ENCODE data around the gene PRF1. TPM values are rescaled to one million over a fixed set of nuclear protein-coding genes. Genes with fewer than 3 reads are reported as not detected.

PRF1 gene
- total and polyA plus RNA-seq, 10 donors: 6.6 to 79.6 (median 54.6) TPM

DNA sequence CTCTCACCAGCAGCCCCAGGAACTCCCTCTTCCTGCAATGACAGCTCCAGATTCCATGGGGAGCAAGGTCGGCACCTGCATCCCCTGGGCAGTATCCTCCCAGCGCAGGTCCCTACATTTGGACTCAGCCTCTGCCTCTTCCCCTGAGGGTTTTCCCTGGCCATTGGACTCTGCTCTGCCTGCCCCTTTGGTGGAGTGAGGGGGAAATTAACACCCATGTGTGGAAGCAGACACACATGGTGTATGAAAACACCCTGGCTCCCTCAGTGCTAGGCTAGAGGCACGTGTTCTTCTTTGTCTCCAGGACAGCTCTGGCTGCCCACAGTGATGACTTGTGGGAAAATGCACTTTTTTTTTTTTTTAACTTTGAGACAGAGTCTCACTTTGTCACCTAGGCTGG, 8.4 kb downstream of the PRF1 start:
- Histone ChIP-seq H3K9me3 (no peaks in the 10 kb centered on the region), H3K27ac (no peak overlapping the region), H3K4me1 (peaks cover 0 to 34% (median 8%) of the 10 kb centered on the region in 6 donors), H3K27me3 (replicated peaks in 1 of 7) (no peaks in the 10 kb centered on the region), H3K4me3 (no peak overlapping the region), H3K36me3 (peaks cover 0 to 26% (median 0%) of the 10 kb centered on the region in 6 donors)
- WGBS, 5 donors: 72 to 80% (median 77%) methylated on average over 3 of the region's 3 CpGs
- intact Hi-C loops (cut with DNase I; ENCODE audit: low total_unique reads): no loop called here
- TF ChIP-seq POLR2AphosphoS5 (IDR thresholded peaks at IDR 0.05) (no peak), POLR2A (IDR thresholded peaks at IDR 0.05) (no peak)
- TF ChIP-seq, protein P1, sequence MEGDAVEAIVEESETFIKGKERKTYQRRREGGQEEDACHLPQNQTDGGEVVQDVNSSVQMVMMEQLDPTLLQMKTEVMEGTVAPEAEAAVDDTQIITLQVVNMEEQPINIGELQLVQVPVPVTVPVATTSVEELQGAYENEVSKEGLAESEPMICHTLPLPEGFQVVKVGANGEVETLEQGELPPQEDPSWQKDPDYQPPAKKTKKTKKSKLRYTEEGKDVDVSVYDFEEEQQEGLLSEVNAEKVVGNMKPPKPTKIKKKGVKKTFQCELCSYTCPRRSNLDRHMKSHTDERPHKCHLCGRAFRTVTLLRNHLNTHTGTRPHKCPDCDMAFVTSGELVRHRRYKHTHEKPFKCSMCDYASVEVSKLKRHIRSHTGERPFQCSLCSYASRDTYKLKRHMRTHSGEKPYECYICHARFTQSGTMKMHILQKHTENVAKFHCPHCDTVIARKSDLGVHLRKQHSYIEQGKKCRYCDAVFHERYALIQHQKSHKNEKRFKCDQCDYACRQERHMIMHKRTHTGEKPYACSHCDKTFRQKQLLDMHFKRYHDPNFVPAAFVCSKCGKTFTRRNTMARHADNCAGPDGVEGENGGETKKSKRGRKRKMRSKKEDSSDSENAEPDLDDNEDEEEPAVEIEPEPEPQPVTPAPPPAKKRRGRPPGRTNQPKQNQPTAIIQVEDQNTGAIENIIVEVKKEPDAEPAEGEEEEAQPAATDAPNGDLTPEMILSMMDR (IDR thresholded peaks at IDR 0.05 in 8 of 11, conservative IDR thresholded peaks at IDR 0.05 in 3 of 11): no peak
- DNase-seq: no peak

DNA sequence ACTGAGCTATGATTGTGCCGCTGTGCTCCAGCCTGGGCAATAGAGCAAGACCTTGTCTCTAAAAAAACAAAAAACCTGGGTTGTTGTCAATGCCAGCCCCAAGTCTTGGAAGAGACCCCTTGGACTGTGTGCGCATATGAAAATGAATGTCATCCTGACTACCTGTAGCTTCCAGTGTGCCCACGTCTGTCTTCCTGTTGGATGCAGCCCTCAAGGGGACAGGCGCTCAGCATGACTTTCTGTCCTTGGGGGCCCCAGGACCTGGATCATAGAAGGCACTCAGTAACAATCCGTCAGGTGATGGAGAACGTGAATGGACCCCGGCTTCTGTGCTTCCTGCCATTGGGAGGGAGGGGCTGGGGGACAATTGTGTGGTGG, 9.0 kb downstream of the PRF1 start:
- Histone ChIP-seq H3K36me3 (peaks cover 0 to 19% (median 0%) of the 10 kb centered on the region in 6 donors), H3K27me3 (replicated peaks in 1 of 7) (no peaks in the 10 kb centered on the region), H3K4me3 (no peak overlapping the region), H3K4me1 (peaks cover 0 to 29% (median 8%) of the 10 kb centered on the region in 6 donors), H3K9me3 (no peaks in the 10 kb centered on the region), H3K27ac (no peak overlapping the region)
- intact Hi-C loops (cut with DNase I; ENCODE audit: low total_unique reads): no loop called here
- TF ChIP-seq, protein P1 (IDR thresholded peaks at IDR 0.05 in 8 of 11, conservative IDR thresholded peaks at IDR 0.05 in 3 of 11): no peak
- TF ChIP-seq POLR2AphosphoS5 (IDR thresholded peaks at IDR 0.05) (no peak), POLR2A (IDR thresholded peaks at IDR 0.05) (no peak)
- DNase-seq: no peak
- 73 to 92% (median 75%) methylated on average over 7 of the region's 7 CpGs for WGBS, 5 donors

- Histone ChIP-seq H3K4me3 (no peak overlapping the region), H3K27me3 (replicated peaks in 1 of 7) (no peaks in the 10 kb centered on the region), H3K4me1 (peaks cover 0 to 23% (median 8%) of the 10 kb centered on the region in 6 donors), H3K27ac (no peak overlapping the region), H3K9me3 (no peaks in the 10 kb centered on the region), H3K36me3 (peaks cover 0 to 13% (median 0%) of the 10 kb centered on the region in 6 donors)
- intact Hi-C loops (cut with DNase I; ENCODE audit: low total_unique reads): no loop called here
- TF ChIP-seq POLR2A (IDR thresholded peaks at IDR 0.05) (no peak), POLR2AphosphoS5 (IDR thresholded peaks at IDR 0.05) (peak in 1 of 3 donors; percentile 14)
- TF ChIP-seq, protein P1 (IDR thresholded peaks at IDR 0.05 in 8 of 11, conservative IDR thresholded peaks at IDR 0.05 in 3 of 11): no peak
- WGBS, 5 donors: 39 to 59% (median 53%) methylated on average over 14 to 16 of the region's 16 CpGs
- DNase-seq: no peak
Observed at GRCh38 chr10:70592746-70593512, 9.6 kb downstream of the PRF1 start.

- H3K27me3 ChIP-seq (replicated peaks in 1 of 7): no peaks in the 10 kb centered on the region
- intact Hi-C loops (cut with DNase I; ENCODE audit: low total_unique reads): no loop called here
- TF ChIP-seq, protein P1 (IDR thresholded peaks at IDR 0.05 in 8 of 11, conservative IDR thresholded peaks at IDR 0.05 in 3 of 11): no peak
- TF ChIP-seq POLR2AphosphoS5 (IDR thresholded peaks at IDR 0.05) (no peak), POLR2A (IDR thresholded peaks at IDR 0.05) (no peak)
- WGBS, 5 donors: 79 to 89% (median 83%) methylated on average over 2 of the region's 2 CpGs
- DNase-seq: no peak
- H3K9me3 ChIP-seq: no peaks in the 10 kb centered on the region
- H3K36me3 ChIP-seq: peaks cover 0 to 7% (median 0%) of the 10 kb centered on the region in 6 donors
- no peak overlapping the region for H3K27ac ChIP-seq
- no peak overlapping the region for H3K4me3 ChIP-seq
- H3K4me1 ChIP-seq: peaks cover 0 to 16% (median 8%) of the 10 kb centered on the region in 6 donors
Observed at GRCh38 chr10:70592186-70592735, 10.3 kb downstream of the PRF1 start.

Data from spleen (tissue), 11 donors.